GM20000 (cell line): Measurements from ENCODE around the gene SLC37A1.

ENCODE experiments used
- DNase-seq: peaks from one replicate; pipeline ENCODE4 v3.0.0; 2012; ENCODE audit warnings: low spot score
- CTCF ChIP-seq: IDR thresholded peaks from 2 replicates; pipeline ENCODE4 v1.5.1; 2012; ENCODE audit warnings: mild to moderate bottlenecking, control low read depth; ENCODE audit errors: extremely low read depth, missing control alignments

Gene SLC37A1

GRCh38 chr21:42539931-42540343 lies 26.3 kb downstream of the SLC37A1 start:
- no peak for DNase-seq
- TF ChIP-seq CTCF = no peak

DNA sequence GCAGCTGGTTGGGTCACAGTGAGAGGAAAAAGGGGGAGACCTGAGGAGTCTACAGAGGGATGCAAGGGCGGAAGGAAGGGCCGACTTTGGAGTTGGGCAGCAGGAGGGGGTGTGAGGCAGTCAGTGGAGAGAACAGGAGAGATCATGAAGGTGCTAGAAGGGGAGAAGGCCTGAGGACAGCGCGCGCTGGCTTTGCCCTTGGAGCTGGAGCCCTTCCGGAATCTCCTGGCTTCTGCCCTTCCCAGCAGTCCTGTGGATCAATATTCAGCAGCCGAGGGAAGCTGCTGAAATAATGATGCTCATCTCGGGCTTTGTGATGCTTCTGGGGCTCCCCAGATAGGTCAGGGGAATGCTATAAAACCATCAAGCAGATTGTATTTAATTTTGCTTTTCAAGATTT lies 26.7 kb downstream of the SLC37A1 start:
- TF ChIP-seq CTCF = no peak
- no peak for DNase-seq

DNA sequence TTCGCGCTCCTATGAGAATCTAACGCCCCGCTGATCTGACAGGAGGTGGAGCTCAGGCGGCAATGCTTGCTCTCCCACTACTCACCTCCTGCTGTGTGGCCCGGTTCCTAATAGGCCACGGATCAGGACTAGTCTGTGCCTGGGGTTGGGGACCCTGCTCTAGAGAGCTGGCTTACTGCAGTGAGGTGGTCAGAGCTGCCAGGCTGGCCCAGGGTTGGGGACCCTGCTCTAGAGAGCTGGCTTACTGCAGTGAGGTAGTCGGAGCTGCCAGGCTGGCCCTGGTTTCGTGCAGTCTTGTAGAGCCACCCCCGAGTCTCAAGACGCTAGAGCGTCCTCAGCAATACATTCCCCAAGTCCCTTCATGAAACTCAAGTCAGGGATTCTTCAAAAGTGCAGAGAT lies 27.5 kb downstream of the SLC37A1 start:
- TF ChIP-seq CTCF = no peak
- DNase-seq = no peak

DNA sequence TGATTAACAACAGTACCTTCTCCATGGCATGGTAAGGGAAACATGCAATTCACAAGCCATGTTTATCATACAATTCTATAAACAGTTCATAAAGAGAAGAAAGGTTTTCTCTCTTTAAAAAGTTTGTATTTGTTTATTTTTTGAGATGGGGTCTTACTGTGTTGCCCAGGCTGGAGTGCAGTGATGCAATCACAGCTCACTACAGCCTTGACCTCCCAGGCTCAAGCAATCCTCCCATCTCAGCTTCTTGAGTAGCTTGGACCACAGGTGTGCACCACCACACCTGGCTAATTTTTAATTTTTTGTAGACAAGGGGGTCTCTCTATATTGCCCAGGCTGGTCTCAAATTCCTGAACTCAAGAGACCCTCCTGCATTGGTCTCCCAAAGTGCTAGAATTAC lies 28.0 kb downstream of the SLC37A1 start:
- no peak for TF ChIP-seq CTCF
- no peak for DNase-seq

- TF ChIP-seq CTCF = no peak
- no peak for DNase-seq
These were observed 28.5 kb downstream of the SLC37A1 start for GRCh38 chr21:42542196-42542595.

DNA sequence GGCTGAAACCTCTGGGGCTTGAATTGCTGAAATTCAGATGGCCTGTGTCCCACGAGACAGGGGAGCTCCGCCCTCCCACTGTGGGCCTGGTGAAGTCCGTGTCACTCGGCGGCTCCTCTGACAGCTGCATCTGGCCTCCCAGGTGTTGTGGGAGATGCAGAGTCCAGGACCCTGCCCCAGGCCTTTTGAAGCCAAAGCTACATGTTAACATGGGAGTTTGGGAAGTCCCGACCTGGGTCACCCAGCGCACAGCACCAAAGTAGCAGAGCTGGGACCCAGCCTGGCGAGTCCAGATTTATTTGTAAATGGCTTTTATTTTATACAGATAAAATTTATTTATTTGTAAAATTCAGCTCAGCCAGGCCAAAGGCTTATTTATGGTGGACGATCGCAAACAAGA lies 28.9 kb downstream of the SLC37A1 start:
- no peak for DNase-seq
- TF ChIP-seq CTCF = no peak

GRCh38 chr21:42543106-42543847 lies 29.6 kb downstream of the SLC37A1 start:
- no peak for TF ChIP-seq CTCF
- no peak for DNase-seq
